Ishikawa (cell line): ENCODE measurements around the gene MICOS13.

ENCODE experiments used
- CREB1 ChIP-seq: IDR thresholded peaks from 2 replicates; pipeline ENCODE4 v1.6.1; 2012; ENCODE audit warnings: low read depth
- MAX ChIP-seq: IDR thresholded peaks from 2 replicates; pipeline ENCODE4 v1.6.1; 2012

GRCh38 chr19:5628461-5628860, 51.9 kb downstream of the MICOS13 start:
- TF ChIP-seq CREB1 (no peak), MAX (no peak)
